GM21737 (cell line): ENCODE results near the gene KCNT1.
"Not testable (repeated sequence)": the region's sequence is repeated elsewhere in the genome, so short reads cannot be mapped to it uniquely, and the experiment has no call there.

Source experiments
- ATAC-seq: cut with Tn5 transposase; IDR thresholded peaks from one replicate; pipeline ENCODE4 v1.9.1; 2021; ENCODE audit warnings: mild to moderate bottlenecking, moderate library complexity; ENCODE audit not compliant: unreplicated experiment

KCNT1 gene

DNA sequence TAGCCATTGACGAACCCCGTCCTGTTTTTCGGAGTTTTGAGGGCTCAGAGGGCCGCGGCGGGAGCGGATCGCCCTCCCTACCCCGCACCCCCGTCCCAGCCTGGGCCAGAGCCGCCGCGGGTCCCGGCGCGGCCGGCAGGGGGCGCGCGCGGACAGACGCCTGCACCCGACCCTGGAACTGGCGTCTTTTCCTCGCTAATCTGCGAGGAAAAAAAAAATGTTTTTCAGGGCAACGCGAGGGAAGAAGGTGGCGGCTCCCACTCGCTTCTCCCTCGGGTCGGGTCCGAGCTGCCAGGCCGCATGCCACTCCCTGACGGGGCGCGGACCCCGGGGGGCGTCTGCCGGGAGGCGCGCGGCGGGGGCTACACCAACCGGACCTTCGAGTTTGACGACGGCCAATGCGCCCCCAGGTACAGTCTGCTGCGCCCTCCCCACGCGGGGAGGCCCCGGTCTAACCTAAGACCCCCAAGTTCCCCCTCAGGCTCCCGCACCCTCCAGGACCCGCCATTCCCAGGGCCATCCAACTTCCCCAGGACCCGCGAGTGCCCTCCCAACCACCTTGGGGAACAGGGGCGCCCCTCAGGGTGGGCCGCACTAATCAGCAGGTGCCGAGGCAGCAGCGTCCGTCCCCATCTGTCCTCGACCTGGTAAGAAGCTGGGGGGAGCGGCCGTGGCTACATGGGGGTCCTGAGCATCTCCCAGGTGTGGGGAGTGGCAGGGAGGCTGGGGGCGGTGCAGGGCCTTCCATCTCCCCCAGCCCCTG lies at the start of gene KCNT1:
KCNT1 (plus strand) TSS at position 227 of the 763 bp plus-strand sequence; CDS start at position 301, 74 bp downstream.
- ATAC-seq, result no peak

DNA sequence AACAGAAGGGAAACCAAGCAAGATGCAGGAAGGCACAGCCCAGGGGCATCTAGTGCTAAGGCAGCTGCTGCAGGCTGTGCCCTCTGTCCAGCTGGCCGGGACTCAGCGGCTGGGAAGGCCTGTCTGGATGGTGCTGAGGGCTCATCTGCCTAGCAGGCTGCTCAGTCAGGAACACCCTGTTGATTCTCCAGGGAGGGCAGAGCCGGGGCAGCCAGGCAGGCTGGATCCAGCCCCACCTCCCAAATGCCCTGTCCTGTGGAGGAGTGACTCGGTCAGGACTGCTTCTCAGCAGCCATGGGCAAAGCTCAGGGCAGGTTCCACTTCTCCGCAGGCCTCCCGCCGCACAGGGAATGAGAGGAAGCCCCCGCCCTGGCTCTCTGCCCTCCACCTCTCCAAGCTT lies 46.7 kb upstream of the KCNT1 start:
- no peak for ATAC-seq

DNA sequence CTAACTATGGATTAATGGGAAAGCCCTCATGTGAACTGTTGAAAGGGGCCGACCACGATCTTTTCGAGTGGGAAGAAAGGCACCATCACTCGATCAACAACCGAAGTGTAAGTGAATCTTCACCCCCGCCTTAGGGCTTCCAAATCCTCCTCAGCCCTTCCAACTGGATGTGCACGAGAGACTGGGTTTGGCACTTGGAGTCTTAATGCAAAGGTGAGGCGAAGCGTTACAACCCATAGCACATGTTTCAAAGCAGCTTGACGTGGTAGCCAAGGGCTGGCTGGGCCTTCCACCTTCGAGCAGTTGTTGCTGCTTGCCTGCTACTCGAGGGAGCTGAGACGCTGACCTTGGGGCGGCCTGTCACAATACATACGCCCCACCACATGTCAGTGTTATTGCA lies 44.6 kb upstream of the KCNT1 start:
- ATAC-seq, result no peak

DNA sequence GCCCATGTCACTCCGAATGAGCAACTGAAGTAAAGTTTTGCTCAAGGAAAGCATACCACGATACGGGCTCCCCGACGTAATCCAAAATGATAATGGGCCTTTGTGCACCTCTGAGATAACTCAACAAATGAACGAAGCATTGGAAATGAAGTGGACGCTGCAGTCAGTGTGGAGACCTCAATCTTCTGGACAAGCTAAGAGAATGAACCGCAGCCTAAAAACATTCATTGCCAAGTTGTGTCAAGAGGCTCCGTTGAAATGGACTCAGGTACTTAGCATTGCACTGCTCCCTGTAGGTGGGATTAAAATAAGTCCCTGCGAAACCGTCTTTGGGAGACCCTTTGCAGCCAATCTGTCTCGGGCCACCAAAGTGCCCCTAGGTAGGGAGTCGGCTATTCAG lies 42.7 kb upstream of the KCNT1 start:
- ATAC-seq, result no peak

DNA sequence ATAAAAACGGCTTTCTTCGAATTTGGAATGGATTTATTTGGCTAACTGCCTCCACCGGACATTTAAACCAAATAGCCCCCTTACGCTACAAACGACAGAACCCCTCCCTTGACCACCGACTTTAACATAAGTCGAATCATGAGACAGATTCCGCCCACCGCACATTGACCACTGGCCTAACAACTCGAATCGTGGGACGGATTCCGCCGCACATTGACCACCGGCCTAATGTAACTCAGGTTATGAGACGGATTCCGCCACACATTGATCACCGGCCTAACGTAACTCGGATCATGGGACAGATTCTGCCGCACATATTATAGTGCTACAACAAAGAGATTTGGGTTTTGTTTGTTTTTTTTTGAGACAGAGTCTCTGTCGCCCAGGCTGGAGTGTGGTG lies 41.6 kb upstream of the KCNT1 start:
- ATAC-seq, result no peak

DNA sequence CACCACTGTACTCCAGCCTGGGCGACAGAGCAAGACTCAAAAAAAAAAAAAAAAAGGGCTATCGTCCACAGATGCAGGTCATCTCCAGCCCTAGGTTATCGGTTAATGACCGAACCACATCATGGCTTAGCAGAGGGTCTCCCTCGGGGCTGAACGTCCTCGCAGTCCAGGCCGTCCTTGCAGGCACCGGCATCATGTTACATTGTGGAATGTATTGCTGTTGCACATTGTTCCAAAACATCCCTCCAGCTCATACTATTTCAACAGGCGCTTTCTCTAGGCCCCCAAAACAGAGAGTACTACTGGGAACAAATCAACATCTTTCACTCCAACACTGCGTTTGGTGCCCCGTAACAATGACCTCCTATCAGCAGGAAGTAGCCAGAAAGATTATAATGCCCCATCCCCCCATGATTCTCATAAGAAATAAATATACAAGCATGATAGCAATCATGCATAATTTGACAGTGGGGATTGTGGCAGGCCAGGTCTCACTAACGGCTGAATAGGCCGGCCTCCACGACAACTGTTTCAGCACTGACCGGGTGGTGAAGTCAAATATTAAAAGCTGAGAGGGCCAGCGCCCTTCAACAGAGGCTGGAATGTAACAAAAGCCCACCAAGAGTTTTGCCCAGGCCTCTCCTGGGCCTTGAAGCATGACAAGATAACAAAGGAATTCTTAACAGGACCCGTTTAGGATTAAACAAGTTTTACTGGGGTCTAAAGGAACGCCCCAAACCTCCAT lies 40.0 kb upstream of the KCNT1 start:
- no peak for ATAC-seq

DNA sequence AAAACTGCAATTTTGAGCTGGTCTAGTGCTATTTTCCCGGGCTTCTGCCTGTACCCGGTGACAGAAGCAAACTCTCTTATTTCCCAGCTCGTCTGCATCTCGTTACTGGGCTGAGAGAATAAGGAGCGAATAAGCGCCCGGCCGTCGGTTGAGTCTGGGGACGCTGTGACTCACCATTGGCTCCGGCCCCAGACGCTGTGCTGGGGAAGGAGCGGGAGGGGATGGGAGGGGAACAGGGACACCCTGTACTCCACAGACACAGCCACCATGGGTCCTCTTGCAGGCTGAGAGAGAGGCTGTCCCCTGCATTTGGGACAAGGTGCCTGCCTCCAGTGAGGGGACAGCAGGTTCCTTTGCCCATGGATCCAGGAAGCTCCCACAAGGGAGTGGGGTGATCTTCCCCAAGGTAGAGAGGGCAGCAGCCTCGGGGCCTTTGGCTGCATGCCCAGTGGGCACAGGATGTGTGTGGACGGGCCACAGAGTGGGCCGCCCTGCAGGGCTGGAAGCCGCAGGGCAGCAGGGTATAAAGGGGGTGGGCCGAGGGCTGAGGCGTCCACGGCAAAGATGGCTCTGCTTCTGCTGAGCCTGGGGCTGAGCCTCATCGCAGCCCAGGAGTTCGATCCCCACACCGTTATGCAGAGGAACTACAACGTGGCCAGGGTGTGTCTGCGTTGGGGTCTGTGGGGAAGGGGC lies 39.1 kb upstream of the KCNT1 start, which contains the start of gene LCN9:
LCN9 (plus strand) TSS at position 552 of the 693 bp plus-strand sequence; CDS start at position 565, 13 bp downstream.
- no peak for ATAC-seq

DNA sequence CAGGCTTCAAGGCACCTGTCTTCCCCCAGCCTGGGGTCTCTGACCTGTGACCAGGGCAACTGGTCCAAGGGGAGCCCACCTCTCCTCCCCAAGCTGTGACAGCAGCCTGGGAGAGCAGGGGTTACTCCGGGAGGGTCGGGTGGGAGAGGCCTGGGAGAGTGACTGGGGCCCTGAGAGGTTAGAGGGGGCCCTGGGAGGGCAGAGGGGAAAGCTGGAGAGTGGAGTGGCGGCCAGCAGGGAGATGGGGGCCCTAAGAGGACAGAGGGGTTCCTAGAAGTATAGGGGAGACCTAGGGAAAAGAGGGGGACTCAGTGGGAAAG lies 38.6 kb upstream of the KCNT1 start:
- ATAC-seq, result no peak

DNA sequence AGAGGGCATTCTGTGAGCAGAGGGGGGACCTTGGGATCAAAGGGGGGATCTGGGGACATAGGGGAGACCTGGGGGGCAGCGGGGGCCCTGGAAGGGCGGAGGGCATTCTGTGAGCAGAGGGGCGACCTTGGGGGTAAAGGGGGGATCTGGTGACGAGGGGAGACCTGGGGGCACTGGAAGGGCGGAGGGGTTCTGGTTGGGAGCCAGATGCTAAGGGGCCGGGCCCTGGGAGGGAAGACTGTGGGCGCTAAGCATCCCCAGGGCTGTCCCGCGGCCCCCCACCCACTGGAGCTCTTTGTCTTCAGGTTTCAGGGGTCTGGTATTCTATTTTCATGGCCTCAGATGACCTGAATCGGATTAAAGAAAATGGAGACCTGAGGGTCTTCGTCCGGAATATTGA lies 38.1 kb upstream of the KCNT1 start:
- no peak for ATAC-seq

DNA sequence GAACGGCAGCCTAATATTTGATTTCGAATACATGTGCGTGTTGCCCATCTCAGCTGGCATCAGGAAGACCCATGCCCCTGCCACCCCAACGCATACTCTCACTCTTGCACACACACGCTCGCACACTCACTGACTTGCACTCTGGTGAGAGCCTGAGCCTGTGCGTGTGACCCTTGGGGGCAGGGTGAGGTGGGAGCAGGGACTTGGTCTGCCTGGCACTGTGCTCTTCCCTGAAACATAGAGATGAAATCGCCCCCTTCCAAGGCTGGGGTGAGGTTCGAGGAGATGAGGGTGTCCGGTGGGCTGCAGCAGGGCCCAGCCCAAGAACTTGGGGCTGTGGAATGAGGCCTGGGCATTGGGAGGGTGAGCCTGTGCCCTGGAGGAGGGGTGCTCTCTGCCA lies 37.7 kb upstream of the KCNT1 start:
- ATAC-seq, result no peak

DNA sequence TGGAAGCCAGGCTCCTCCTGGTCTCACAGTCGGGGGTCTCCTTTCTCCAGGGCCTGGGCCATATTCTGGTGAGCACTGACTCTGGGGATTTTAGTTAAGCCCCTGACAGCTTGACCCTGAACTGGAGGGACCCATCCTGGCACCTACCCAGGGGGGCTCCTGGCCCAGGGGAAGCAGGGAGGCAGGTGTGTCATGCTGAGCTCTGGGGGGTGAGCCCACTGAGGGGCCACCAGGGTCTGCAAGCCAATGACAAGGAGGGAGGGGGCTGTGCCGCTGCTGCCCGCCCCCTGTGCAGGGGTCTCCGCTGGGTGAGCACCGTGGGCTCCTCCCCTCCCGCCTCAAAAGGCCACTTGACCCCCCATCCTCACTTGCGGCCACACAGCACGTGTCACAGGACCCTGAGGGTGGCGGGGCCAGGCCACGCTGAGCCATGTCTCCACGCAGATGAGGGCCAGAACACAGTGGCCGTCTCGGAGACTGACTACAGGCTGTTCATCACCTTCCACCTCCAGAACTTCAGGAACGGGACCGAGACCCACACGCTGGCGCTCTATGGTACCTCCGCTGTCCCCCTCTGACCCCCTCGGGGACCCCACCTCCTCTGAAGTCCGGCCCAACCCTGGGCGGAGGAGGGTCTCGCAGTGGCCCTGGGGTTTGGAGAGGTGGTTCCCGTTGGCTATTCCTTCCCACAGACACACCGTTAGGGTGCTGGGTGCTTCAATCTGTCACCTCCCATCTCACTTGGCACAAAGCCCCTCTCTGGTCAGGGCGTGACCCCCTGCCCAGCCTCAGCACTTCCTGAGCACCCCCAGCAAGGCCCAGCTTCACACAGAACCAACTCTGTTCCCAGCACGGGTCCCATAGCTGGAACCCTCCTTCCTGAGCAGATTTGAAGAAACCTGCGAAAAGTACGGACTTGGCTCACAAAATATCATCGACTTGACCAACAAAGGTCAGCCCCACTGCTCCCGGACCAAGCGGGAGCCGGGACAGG lies 36.9 kb upstream of the KCNT1 start:
- ATAC-seq, result no peak

DNA sequence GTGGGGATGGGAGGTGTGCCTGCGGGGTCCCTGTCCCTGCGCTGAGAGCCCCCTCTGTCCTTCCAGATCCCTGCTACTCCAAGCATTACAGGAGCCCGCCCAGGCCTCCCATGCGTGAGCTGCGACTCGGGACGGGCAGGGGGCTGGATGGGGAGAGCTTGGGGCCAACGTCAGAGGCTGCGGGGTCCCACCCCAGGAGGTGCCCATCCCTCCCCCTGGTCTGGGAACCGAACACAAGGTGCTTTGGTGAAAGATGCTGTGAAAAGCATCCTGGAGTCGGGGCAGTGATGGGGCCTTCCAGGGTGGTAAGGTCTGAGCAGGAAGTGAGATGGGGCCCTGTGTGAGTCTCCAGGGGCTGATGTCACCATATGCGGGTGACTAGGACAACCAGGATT lies 36.2 kb upstream of the KCNT1 start:
- ATAC-seq, result no peak

DNA sequence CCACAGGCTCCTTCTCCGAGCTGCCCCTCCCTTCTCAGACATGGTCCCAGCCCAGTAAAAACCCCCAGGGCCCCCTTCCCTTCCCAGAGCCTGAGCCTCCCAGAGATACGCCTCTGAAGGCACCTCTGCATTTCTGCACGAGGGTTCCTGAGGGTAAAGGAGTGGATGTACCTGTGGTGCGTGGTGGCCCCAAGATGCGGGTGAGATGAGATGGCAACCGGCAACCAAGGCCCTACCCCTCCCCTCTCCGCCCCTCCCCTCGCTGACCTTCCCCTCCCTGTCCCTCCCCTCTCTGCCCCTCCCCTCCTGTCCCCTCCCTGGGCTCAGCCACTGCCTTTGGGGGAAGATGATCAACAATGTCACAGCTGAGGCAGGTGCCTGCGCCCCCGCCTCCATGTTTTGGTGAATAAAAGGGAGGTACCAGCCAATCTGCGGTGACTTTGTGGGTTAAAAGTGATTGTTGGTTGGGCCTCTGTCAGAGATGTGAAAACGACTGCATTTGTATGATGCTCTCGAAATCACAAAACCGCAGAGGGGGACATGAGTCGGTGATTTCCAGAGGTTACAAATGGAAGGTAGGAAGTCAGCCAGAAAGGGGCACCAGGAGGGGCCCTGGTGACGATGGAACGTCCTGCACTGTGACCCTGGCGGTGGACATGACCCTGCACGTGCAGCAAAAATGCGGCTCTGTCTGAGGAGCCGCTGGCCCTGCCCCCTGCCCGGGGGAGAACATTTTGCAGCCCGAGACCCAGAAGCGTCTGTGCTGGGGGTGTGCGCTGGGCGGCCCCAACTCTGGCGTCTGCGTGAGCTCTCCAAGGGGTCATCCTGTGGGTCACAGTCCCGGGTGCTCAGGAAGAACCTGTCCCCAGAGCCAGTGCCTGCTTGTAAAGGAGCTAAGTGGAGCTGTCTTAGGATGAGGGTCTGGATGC lies 35.2 kb upstream of the KCNT1 start:
- no peak for ATAC-seq

DNA sequence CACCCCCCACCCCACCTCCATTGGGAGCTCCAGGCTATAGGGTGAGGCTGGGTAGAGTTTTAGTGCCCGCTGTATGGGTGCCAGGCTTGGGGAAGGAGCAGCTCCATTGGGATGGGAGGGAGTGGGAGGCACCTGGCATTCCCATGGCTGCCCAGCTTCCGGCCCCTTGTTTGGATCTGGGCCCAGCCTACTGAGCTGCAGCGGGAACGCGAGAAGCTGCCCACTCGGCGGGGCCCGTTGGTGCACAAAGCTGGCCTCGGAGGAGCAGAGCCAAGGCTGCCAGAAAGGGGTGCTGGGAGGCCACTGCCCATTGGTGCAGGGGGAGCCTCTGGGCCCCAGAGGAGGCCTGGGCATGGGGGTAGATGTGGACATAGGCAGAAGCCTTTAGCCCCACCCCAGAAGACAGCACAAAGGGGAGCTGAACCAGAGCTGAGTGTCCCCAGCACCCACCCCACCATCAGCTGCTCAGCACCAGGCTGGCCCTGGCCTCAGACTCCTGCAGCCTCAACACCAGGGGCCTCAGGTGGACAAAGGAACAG lies 34.5 kb upstream of the KCNT1 start:
- no peak for ATAC-seq

DNA sequence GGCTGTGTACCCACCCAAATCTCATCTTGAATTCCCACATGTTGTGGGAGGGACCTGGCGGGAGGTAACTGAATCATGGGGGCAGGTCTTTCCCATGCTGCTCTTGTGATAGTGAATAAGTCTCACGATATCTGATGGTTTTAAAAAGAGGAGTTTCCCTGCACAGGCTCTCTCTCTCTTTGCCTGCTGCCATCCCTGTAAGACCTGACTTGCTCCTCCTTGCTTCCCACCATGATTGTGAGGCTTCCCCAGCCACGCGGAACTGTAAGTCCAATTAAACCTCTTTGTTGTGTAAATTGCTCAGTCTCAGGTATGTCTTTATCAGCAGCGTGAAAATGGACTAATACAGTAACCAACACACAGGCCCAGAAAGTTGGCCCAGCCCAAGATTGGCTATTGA lies 33.0 kb upstream of the KCNT1 start:
- ATAC-seq, result not testable (repeated sequence)

DNA sequence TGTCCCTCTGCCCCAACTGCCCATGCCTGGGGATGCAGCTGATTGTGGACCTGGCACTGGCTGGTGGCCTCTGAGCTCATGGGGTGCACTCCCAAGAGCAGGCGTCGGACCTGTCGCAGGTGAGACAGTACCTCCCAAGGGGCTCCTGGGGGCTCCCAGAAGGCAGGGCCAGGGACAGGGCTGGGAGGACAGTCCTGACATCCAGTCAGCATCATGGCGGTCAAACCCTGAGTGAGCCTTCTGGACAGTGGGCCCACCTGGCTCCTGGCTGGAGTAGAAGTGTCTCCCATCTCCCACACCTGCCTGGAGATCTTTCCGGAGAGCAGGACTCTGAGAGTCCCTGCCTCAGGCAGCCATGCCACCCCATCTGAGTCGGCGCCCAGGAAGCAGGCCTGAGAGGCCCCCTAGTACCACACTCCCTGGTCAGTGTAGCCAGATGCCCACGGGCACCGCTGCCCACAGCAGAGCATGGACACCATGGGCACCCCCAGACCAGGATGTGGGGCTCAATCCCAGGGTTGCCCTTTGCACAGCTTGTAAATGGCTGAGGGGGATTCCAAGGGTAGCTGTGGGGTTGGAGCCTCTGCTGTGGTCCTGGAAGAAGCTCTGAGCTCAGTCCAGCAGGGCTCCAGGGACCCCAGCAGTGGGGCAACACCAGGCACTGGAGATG lies 32.2 kb upstream of the KCNT1 start:
- no peak for ATAC-seq

DNA sequence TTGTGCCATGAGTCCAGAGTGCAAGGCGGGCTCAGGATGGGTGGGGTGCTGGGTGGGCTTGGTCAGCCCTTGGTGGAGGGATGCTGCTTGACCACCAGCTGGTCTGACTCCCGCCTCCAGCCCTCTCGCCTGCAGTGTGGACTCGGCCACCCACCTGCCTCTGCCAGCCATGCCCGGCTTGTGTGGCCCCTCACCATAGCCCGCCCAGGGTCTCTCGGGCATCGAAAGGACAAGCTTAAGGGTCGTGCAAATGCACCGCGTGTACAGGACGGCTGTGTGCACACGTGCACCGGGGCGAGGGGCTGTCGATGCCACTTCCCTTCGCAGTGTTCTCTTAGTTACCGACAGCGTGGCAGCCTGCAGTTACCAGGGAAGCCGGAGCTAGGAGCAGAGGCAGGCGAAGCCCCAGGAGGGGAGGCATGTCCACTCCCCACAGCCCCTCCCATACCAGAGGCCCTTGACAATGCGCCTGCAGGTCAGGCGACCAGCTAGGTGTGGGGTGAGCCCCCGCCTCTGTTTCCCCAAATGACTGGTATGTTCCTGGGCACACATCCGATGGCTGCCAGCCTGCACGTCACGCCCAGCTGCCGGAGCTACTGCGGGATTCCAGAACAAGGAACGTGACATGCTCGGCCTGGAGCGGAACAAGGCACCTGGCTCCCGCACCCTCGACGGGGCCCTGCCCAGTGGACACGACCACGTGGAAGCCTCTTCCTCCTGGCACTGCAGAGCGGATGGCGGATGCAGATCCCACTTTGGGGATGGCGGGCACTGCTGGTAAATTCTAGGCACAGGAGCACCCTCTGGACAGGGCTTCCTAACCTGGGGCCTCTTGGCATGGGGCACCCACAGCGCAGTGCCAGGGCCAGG lies 31.0 kb upstream of the KCNT1 start:
- ATAC-seq, result no peak

DNA sequence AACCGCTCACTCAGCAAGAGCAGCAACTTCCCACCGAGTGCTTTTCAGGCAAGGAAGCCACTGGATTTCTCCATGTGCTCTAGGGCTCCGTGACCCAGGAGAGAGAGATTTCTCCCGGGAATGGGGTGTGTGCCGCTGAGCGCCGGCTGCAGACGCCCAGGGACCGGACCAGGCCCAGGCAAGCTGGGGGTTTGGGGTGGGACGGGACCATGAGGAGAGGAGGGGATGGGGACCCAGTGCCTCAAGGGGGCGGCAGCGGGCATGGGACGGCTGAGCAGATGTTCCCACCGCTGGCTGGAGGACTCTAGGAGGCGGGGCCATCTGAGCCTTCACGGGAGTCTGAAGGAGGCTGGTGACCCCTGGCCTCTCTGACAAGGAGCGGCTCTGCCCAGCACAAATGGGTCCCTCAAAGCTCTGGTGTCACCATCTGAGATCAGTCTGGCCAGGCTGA lies 30.4 kb upstream of the KCNT1 start:
- no peak for ATAC-seq
